ENCODE data around the gene DRC7. TPM values are rescaled to one million over a fixed set of nuclear protein-coding genes. Genes with fewer than 3 reads are reported as not detected.

Gene DRC7
- total and polyA plus RNA-seq, 9 of the 15 experiments (the other 6 are each of a cell fraction or from before 2014, with no cell fraction given) = 0.04 to 0.33 (median 0.12) TPM; not detected in 3

DNA sequence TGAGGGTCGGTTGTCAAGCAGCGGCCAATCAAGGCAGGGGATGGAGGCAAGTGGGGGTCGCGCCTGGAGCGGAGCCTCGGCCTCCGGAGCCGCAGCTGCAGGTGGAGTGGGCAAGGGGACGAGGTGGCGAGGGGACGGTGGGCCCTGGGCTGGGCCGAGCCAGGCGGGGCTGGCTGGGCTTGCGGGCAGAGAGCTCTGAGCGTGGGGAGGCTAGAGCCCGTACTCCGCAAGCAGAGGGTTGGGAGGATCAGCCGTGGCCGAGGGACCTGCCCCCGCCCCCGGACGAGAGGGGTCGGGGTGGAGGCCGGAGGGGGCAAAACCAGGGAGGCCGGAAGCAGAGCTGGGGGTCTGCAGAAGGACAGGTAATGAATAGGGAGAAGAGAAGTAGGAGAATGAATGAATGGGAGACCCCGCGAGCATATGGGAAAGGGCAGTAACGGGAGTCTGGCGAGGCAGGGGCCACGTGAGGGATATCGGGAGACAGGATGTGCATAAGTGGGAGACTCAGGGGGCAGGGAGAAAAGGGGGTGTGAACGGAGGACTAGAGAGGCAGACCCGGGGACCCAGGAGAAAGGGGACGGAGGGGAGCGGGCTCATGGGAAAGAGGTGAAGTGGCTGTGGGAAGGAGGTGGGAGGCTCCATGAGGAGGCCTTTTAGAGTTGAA is 41.3 kb downstream of the DRC7 start, which contains the start of gene KATNB1:
Gene KATNB1 (plus strand): TSS at position 16 of the 664 bp plus-strand sequence. CDS start 1,474 bp downstream, outside the sequence.
- Histone ChIP-seq H3K27ac (ENCODE audit: extremely low read depth, low read depth, low read length) (peak within 1 kb of the TSS; percentile 86), H3K36me3 (ENCODE audit: control insufficient read depth, insufficient read depth, low read length) (peaks cover 15% of the 10 kb centered on the region; the same call in 1 of the 3 replicates), H3K4me2 (ENCODE audit: insufficient read depth, low read length) (peak within 1 kb of the TSS; percentile 88), H4K20me1 (replicated peaks; ENCODE audit: control insufficient read depth, insufficient read depth, low read length) (no peaks in the 10 kb centered on the region), H3K79me2 (ENCODE audit: control insufficient read depth, insufficient read depth, low read length) (peaks cover 17% of the 10 kb centered on the region), H3K9me1 (ENCODE audit: control insufficient read depth, insufficient read depth, low read length) (no peaks in the 10 kb centered on the region), H3K9me3 (replicated peaks; ENCODE audit: control insufficient read depth, insufficient read depth, low read depth, low read length) (0 out of 2 replicates have a peak, but pooled peaks cover 3% of the 10 kb centered on the region), H2AFZ (ENCODE audit: low read depth, low read length) (peak within 1 kb of the TSS; percentile 84), H3K4me3 (peak within 1 kb of the TSS; percentile 67), H3K4me1 (replicated peaks in 1 of 2; ENCODE audit: control insufficient read depth in 2 of 2, insufficient read depth in 2 of 2, low read length in 2 of 2) (peaks cover 10 to 43% of the 10 kb centered on the region in 2 experiments; a peak in 3 of 5 replicates), H3K9ac (ENCODE audit: insufficient read depth in 1 of 2, low read depth in 2 of 2, low read length in 2 of 2) (peak within 1 kb of the TSS; percentile 89 to 100), H3K27me3 (ENCODE audit: control insufficient read depth in 2 of 2, insufficient read depth in 2 of 2, low read length in 2 of 2) (no peaks in the 10 kb centered on the region)
- in situ Hi-C loops (cut with MboI) = no loop called here
- 3% methylated on average over 24 of the region's 35 CpGs for WGBS (ENCODE audit: insufficient coverage, low coverage, missing lambda C conversion rate)
- TSS peak; percentile 43 for BruUV-seq (replicated peaks)
- no peak for FAIRE-seq
- ChIA-PET POLR2A (interaction anchor here (0.6 to 3.3 kb wide), 22 partner anchors 9 to 171 kb away, joined by 3 to 12 read pairs (median 3); partner anchors contain the start of gene DRC7), CTCF (ENCODE audit: low intra/inter-chr PET ratio) (interaction anchor here (2.1 to 3.6 kb wide), 2 partner anchors 75 to 87 kb away, joined by 9 to 19 read pairs; no protein-coding TSS in a partner anchor)
- DNase-seq (ENCODE audit: extremely low read depth in 1 of 4, low spot score in 3 of 4) = peak in 2 of 4 experiments; percentile 52 to 54
- ATAC-seq = peak; percentile 55
- intact Hi-C loops (cut with micrococcal nuclease) = loop anchor here (5.0 to 10.0 kb wide), 3 partner anchors 44 to 269 kb away; partner anchors contain the start of genes DRC7, USB1 and ZNF319
- TF ChIP-seq KAT7 (CRISPR knock-in tag; IDR thresholded peaks at IDR 0.05; ENCODE audit: borderline replicate concordance) = no peak
- TF ChIP-seq YBX1 (IDR thresholded peaks at IDR 0.05) = no peak
- TF ChIP-seq PHF8 (IDR thresholded peaks at IDR 0.05; ENCODE audit: borderline replicate concordance, low read length) = no peak; the same call in 1 of the 2 replicates
- TF ChIP-seq FOXO4 (CRISPR knock-in tag; IDR thresholded peaks at IDR 0.05) = peak; percentile 7; the same call in 1 of the 2 replicates
- TF ChIP-seq BDP1 (IDR thresholded peaks at IDR 0.05; ENCODE audit: insufficient read depth, insufficient read length) = no peak
- peak; percentile 64 for TF ChIP-seq NKRF (IDR thresholded peaks at IDR 0.05; ENCODE audit: borderline replicate concordance)
- TF ChIP-seq HMGN3 (IDR thresholded peaks at IDR 0.05; ENCODE audit: borderline replicate concordance, extremely low read depth, insufficient read length, low read depth, low read length) = peak; percentile 60
- TF ChIP-seq ZNF507 (tag; conservative IDR thresholded peaks at IDR 0.05) = no peak
- TF ChIP-seq MEIS2 (IDR thresholded peaks at IDR 0.05; ENCODE audit: partially characterized antibody) = no peak
- TF ChIP-seq, protein P1, sequence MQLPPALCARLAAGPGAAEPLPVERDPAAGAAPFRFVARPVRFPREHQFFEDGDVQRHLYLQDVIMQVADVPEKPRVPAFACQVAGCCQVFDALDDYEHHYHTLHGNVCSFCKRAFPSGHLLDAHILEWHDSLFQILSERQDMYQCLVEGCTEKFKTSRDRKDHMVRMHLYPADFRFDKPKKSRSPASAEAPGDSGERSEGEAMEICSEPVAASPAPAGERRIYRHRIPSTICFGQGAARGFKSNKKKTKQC (CRISPR knock-in tag; IDR thresholded peaks at IDR 0.05) = 0 out of 2 replicates have a peak, but pooled peaks have one; percentile 31
- no peak for TF ChIP-seq MAFF (IDR thresholded peaks at IDR 0.05; ENCODE audit: low read length)
- peak; percentile 14 for TF ChIP-seq TBP (optimal IDR thresholded peaks at IDR 0.05; ENCODE audit: low read depth, low read length)
- TF ChIP-seq DACH1 (IDR thresholded peaks at IDR 0.05; ENCODE audit: partially characterized antibody) = peak; percentile 23
- TF ChIP-seq MITF (IDR thresholded peaks at IDR 0.05) = no peak
- no peak for TF ChIP-seq CGGBP1 (CRISPR knock-in tag; IDR thresholded peaks at IDR 0.05)
